ENCODE data around the gene RNASEH1. TPM values are rescaled to one million over a fixed set of nuclear protein-coding genes. Genes with fewer than 3 reads are reported as not detected.
A peak's percentile ranks its signal among the peaks of the same experiment; 100 is the strongest.

Gene RNASEH1
- polyA plus RNA-seq, 10 donors: 15.9 to 20.7 (median 18.6) TPM

DNA sequence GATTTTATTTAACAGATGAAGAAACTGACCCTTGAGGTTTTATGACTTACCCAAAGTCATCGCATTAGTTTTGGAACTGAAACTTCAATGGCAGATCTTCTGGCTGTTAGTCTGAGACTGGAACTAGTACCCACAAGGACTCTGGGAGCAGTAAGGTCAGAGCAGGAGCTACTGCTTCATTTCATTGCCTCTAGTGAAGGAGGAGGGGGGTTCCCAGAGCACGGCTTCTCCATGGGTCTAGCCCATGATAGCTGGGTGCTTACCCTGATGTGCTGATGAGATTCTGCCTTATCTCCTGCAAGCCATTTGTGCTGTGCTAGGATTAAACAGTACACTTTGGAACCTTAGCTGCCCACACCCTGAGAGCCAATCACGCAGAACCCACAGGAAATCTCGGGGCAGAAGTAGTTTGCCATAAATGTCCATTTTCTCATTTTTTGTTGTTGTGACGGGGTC lies 5.4 kb upstream of the RNASEH1 start:
- DNase-seq: no peak

DNA sequence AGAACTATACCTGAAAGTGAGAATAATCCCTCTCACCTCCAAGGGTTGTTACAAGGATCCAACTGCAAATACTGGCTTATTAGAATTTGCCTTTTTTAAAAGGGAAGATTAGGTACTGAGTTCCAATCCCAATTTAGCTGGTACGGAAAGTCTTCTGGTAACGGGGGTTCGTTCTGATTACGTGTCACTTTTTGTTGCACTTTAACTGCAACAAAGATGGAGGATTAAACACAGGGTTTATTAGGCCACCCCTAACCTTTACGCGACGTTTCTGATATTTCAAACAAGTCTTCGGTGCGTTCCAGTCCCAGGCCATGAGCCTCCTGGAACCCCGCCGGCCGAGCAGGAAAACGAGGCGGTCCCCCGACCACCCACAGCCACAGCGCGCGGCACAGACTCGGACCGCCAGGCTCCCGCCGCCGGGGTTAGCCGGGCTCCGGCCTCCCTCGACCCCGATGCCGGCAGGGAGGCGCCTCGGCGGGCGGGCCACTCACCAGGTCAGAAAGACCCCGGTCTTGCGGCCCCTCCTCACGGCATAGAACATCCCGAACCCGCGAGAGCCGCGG lies 411 bp downstream of the RNASEH1 start:
- peak in 1 of 3 donors; percentile 6 for DNase-seq

DNA sequence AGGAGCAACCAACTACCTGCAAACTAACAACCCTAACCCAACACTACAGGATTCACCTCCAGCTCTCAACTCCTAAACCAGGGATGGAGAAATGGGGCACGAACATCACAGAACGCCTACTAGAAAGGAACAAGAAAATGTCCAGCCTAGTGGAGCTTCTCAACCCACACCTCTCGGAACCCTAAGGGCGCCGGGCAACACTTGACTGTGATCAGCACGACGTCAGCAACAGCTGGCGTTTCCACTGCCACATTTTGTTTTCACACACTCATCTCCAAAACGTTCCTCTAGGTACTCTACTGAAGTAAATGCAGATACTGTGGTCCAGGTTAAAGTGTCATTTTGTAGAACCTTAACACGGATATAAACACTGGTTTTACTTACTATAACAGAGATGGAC lies 4.2 kb downstream of the RNASEH1 start:
- no peak for DNase-seq

DNA sequence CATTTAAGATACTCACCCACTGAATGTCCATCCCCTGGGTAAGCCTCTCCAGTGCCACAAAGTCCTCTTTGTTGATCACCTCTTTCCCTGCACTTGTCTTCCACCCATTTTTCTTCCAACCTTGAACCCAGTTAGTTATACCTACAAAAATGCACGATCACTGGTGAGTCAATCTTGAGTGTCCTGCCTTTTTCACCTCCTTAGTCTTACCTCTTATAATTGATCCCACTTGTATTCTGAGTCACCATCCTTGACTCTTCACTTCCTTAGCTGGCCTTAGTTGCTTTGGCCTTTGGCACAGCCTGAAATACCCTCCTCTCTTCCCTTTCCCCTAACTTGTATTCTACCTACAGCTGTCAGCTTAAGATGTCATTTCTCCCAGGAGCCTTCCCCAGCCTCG lies 10.2 kb downstream of the RNASEH1 start:
- no peak for DNase-seq

DNA sequence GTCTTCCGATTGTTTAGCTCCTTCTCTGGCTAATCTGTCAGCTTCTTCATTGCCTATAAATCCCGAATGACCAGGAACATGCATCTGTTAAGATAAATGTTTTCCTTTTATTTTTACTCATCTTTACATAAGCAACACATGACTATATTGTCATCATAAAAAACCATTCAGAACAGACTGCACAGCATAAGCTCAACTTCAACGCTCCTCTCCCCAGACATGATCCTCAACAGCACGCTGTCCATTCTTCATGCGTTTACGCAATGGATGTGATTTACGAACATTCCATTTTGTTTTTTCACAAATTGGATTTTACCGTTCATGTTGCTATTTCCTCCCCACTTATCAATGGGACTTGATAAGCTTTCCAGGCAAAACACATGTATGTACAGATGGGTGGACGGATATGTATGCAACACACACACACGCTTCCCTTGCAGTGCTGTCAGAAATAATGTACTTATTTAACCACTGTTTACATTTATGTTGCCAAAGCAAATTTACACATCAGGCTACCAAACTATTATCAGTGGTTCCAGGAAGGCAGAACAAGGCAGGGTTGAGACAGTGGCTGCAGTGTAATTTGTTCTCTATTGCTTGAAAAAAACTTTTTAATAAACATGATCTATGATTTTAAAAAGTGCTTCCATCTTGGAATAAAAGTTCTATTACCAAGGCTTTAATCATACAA lies 12.2 kb downstream of the RNASEH1 start:
- no peak for DNase-seq

DNA sequence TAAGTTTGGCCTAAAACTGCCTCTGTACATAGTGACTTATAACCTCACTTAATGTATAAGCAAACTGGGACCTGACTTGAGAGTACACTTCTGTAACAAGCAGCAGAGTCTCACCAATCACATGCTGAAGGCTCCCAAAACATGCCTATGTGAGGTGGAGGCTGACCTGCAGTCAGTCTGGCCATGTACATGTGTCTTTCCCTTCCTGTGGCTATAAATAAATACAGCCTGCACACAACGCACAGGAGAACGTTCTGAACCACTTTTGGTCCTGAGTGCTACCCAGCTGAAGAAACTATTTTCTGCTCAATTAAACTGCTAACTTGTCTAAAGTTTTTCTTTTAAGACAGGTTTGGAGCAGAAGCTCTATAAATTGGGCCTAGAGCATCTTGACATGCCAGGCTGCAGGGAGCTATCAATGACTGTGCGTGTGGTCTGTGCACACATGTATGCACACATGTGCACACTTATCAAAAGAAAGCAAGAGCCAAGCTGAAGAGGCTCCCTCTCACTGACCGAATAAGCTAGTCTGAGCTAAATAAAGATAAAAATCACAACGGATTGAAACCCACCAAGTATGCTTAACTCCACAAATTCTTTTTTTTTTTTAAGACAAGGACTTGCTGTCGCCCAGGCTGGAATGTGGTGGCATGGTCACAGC lies 15.0 kb downstream of the RNASEH1 start:
- no peak for DNase-seq

DNA sequence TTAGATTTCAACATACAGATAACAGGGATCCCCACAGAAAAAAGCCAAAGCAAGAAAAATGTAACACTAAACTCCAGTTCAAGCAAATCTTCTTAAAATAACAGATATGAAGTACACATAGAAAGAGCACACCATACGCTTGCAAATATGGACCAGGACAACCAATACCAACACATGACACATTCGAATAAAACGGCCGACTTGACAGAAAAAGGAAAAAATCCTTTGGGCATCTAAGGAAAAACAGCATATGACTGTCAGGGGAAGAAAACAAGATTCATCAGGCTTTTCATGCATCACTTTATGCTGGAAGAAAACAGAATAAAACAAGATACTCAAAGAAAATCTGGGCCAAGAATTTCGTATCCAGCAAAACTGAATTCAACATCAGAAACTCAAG lies 16.0 kb downstream of the RNASEH1 start:
- DNase-seq: no peak

DNA sequence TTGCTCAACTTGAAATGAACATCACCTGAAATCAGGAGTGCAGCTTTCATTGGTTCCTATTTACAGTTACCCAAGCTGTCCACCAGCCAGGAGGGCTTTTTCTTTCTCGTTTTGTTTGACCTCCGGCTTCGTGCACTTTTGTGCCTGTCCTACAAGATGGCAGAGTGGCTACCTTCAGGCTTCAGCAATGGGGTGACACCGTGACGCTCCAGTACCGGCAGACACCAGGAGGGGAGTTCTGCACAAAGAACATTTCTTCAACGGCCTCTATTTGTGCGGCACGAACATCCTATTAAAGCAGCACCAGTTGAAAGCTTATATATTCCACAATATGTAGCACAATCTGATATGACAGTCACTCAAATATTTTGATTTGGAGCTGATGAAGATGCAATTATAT lies 18.3 kb downstream of the RNASEH1 start:
- no peak for DNase-seq

DNA sequence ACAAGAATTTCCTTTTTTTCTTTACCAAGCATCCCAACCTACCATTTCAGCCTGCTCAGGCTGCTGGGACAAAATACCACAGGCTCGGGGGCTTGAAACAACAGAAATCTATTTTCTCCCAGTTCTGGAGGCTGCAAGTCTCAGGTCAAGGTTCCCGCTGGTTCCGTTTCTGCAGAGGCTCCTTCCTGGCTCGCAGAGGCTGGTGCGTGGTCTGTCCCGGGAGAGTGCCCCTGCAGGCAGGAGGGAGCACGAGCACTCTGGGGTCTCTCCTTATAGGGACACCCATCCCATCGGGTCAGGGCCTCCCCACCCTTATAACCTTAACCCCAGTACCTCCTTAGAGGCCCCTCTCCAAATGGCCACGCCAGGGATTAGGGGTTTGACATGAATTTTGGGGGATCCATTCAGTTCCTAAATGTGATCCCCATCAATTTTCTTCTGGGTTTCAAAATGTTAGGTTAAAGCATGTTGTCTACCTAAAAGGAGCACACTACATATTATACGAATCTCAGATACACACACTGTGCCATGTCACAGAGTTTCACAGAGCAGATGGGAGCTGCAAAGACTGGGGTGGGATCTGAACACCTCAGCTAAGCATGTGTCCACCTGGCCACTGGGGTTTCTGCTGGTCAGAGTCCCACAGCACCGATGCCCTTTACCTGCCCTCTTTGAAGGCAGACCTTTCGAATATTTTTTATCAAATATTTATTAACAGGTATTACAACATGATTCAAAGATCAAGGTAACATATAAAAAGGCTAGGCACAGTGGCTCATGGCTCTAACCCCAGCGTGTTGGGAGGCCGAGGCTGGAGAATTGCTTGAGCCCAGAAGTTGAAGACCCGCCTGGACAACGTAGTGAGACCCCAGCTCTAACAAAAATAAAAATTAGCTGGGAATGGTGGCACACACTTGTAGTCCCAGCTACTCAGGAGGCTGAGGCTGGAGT lies 21.2 kb downstream of the RNASEH1 start:
- peak in 1 of 3 donors; percentile 28 for DNase-seq

DNA sequence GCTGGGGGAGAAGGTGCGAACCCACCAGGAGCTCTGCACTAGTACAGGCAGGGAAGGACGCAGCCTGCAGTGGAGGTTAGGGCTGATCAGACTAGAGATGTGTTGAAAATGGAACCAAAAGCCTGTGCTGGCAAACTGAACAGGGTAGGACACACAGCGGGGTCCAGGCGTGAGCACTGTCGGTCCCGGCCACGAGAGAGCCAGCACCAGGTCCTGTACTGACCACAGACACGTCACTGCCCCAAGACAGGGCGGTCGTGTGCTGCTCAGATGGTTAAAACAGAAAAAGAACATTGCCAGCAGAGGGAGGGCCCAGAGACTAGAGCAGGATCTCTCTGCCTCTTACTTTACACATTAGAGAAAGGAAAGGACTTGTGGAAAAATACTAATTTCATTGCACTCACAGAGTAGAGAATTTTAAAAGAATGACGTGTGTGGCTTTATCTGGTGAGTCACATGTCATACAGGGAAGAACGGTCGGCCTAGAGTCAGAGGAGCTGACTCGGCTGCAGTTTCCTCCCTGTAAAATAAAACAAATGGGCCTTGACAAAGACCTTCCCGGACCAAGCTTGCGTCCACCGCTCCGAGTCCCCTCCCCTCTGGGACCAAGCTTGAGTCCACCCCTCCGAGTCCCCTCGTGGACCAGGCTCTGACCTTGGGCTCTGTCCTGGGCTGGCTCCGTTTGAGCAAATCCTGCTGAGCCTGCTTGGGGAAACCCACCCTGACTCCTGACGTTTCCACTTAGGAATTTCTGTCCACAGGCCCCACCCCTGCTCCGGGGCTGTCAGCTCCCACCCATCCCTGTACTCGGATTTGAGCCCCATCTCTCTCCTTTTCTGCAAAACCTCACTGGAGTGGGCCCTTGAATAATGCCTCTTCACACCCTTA lies 22.1 kb downstream of the RNASEH1 start:
- DNase-seq: peak; percentile 75 to 93 (median 81)

DNA sequence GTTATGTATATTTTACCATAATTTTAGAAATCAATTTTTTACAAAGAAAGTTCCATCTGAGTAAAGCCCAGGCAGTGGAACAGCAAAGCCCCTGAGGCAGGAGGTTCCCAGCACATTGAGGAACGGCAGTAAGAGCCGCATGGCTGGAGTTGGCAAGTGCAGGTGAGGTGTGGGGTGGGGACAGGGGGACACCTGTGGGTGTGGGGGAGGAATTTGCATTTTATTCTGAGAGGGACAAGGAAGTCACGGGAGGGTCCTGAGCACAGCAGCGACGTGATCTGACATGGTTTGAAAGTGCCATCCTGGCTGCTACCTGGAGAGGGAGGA lies 22.7 kb downstream of the RNASEH1 start:
- no peak for DNase-seq

DNA sequence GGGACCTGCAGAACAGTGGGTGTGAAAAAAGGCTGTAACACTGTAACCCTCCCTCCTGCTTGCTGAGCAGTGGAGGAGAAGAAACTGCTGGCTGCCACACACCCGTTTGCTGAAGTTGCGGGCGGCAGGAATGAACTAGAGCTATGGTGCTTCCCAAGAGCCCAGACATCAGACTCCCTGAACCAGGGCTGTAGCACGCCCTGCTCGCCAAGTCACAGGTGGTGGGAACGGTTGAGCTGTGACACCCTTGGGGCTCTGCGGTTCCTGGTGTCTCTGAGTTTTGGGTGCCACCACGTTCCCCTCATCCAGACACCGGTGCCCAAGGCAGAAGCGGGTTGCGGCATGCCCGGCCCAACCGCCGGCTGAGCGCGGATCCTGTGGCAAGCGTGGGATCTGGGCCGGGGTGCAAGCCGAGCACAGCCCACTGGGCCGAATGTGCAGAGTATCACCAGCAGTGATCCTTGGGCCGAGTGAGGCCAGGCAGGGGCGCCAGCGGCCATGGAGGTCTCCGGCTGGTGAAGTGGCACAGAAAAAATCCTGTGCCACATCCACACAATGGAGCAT lies 23.8 kb downstream of the RNASEH1 start:
- no peak for DNase-seq

DNA sequence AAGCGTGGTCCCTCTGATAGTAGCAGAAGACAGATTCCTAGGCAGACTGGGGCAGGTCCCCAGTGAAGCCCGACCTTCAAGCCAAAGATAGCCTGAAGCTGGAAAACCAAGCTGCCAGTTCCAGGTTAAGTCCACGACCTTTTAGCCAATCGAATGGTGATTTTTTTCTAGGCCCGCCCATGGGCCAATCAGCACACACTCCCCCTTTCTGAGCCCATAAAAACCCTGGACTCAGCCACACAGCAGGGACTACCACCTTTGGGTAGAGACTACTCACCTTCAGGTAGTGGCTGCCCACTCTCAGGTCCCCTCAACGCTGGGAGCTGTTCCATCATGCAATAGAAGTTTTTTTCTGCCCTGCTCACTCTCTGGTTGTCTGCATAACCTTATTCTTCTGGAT lies 24.3 kb downstream of the RNASEH1 start:
- DNase-seq: no peak

DNA sequence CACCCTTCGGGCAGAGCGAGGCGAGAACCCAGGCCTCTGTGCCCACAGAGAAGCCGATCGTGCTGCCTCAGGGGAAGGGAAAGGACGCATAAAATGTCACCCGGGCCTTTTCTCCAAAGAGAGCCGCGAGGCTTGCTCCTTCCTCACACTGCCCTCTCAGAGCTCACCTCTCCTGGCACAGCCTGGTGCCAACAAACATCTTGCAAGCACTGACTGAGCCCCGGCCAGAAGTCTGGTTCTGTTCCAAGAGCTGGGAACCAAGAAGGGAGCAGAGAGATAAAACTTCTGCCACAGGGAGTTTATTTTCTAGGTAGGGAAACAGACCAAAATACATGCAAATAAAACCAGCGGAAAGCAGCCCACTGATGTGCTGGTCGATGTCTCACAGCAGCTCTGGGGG lies 25.2 kb downstream of the RNASEH1 start:
- no peak for DNase-seq

DNA sequence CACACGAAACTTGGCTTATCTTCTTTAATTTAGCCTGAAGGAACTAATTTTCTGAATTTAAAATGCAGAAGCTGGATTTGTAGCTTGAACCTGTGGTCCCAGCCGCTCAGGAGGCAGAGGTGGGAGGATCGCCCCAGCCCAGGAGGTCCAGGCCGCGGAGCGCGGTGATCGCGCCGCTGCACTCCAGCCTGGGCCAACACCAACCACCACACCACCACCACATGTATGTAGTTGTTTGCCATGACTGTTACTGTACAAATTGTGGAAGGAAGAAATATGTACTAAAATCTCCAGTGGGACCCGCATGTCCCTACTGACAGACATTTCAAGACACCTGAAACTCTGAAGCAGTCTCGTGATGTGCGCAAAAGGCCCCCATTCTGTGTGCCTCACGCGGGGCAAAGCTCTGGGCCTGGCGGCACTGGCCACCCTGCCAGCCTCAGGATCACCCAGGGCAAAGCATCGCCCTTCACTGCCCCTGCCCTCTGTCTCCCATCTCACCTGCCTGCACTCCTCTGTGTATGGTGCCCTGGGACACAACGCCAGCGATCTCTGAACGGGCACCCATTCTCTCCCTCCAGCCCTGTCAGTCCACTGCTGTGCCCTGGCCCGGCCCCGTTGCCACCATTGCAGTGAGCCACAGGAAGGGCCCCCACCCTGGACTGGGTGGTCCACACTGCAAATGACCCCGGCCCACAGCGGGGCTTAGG lies 28.7 kb downstream of the RNASEH1 start:
- DNase-seq: no peak

DNA sequence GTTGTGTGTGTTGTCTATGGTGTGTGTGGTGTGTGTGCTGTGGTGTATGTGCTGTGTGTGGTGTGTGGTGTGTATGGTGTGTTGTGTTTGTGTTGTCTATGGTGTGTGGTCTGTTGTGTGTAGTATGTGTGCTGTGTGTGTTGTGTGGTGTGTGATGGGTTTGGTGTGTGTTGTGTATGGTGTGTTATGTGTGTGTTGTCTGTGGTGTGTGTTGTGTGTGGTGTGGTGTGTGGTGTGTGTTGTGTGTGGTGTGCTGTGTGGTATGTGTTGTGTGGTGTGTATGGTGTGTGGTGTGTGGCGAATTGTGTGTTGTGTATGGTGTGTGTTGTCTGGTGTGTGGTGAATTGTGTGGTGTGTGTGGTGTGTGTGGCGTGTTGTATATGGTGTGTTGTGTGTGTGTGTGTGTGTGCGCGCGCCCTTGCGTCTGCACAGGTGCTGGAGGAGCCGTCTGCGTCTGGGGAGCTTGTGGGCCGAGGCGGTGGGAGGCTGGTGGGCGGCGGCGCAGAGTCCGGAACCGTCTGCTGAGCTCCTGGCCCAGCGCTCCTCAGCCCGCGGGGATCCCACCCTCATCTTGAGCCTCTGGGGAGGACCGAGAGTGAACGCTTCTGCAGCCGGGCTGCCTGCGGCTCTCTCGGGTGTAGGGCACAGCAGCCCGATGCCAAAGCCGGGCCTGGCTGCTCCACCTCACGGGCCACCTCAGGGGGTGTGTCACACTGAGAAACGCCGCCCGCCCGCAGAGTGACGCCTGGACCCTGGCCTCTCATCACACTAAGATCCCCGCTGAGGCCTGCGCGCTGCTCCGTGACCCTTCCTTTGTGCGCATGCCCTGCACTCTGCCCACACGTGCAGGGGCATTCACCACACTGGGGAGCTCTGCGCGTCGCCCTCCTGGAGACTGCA lies 30.0 kb downstream of the RNASEH1 start:
- no peak for DNase-seq

DNA sequence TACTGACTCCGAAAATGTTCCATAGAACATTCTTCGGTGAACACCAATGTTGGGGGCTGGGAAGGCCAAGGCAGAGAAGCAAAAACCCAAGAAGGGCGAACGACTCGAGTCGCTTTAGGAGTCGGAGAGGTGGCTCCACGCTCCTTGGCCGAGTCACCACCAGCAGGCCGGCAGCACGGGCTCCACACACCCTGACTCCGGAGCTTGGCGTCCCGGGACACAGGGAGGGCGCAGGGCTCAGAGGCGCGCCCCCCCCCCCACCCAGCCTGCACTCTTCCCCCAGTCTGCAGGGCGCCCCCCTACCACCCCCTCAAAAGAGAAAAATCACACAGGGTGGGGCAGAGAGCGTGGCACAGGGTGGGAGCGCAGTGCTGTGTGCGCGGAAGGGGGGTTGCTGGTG lies 31.3 kb downstream of the RNASEH1 start:
- DNase-seq: no peak

DNA sequence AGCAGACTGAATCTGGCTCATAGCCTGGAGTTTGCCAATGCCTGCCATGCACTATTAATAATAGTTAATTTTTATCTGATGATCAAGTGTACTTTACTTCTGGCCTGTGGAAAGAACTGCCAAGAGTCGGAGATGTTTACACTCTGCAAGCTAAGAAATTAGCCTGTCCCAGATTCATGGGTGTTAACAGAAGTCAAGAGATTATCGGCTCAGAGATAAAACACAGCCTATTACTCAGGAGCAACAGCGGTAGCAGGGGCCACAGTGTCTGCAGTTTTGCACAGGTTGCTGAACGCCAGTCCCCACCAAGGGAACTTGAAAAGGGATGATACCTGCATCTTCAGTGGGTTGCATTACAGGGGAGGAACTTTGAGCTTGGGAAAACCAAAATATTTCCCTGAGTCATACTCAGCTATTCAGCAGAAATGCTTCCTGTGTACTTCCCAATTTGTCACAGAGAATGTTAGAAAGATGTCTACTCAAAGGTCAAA lies 34.5 kb downstream of the RNASEH1 start:
- DNase-seq: no peak

DNA sequence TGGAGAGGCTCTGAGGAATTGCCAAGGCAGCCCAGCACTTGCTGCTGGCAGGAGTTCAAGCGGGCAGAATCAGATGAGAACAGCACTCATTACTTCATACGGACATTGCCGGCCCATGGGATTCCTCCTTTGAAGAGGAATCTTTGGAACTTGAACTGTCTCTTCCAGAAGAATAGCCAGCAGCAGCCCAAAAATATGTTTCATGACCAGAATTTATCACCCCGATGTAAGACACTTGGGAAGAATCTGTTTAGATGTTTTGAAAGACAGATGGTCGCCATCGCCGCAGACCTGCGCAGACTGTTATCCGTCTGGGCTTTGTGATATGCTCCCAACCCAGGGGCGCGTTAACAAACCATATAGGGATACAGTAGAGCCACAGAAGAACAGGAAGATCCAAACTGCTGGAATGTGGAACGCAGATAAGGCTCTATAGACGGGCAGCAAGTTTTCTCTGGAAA lies 35.1 kb downstream of the RNASEH1 start:
- DNase-seq: peak in 1 of 3 donors; percentile 23
